Esophagus muscularis mucosa (tissue), 4 donors: ENCODE measurements around the gene ACAD11. TPM values are rescaled to one million over a fixed set of nuclear protein-coding genes. Genes with fewer than 3 reads are reported as not detected.
A peak's percentile ranks its signal among the peaks of the same experiment; 100 is the strongest.
"Not testable (repeated sequence)": the region's sequence is repeated elsewhere in the genome, so short reads cannot be mapped to it uniquely, and the experiment has no call there.

ENCODE experiments used
- DNase-seq: peaks from one replicate; pipeline ENCODE4 v3.0.0-alpha.2; 2017; ENCODE audit errors: extremely low spot score
- H3K27ac ChIP-seq, 4 donors: fragments of 200-600 bp; sonication (generic); replicated peaks in 1 of 4; 1 replicate in 3 of 4; 2 replicates in 1 of 4; pipeline ENCODE4 v1.5.1; 2016 to 2019; ENCODE audit warnings: mild to moderate bottlenecking in 1 of 4
- H3K27me3 ChIP-seq, 4 donors: fragments of 200-600 bp; sonication (generic); one replicate each; pipeline versions ENCODE4 v1.5.1 to v1.6.0; 2016 to 2019
- H3K36me3 ChIP-seq, 4 donors: fragments of 200-600 bp; sonication (generic); one replicate each; pipeline ENCODE4 v1.5.1; 2016 to 2019
- H3K4me1 ChIP-seq, 4 donors: fragments of 200-600 bp; sonication (generic); one replicate each; pipeline ENCODE4 v1.5.1; 2016 to 2019
- H3K4me3 ChIP-seq, 4 donors: fragments of 200-600 bp; sonication (generic); 1 replicate in 2 of 4; 2 replicates in 2 of 4; pipeline ENCODE4 v1.5.1; 2016 to 2019; ENCODE audit warnings: mild to moderate bottlenecking in 4 of 4, moderate library complexity in 1 of 4
- H3K9me3 ChIP-seq, 4 donors: fragments of 200-600 bp; sonication (generic); 1 replicate in 3 of 4; 2 replicates in 1 of 4; pipeline ENCODE4 v1.5.1; 2016 to 2019
- CTCF ChIP-seq, 3 experiments: fragments of 200-600 bp in 2 of 3; fragments of 450-650 bp in 1 of 3; sonication (generic) in 2 of 3; IDR thresholded peaks; one replicate each; pipeline ENCODE4 v1.5.1; 2017 to 2019; ENCODE audit warnings: antibody characterized with exemption in 3 of 3, mild to moderate bottlenecking in 2 of 3, moderate library complexity in 1 of 3
- EP300 ChIP-seq: sonication (generic); formaldehyde crosslinking; IDR thresholded peaks from one replicate; pipeline ENCODE4 v1.6.1; 2017; ENCODE audit warnings: antibody characterized with exemption
- POLR2A ChIP-seq: fragments of 450-650 bp; IDR thresholded peaks from one replicate; pipeline ENCODE4 v1.6.1; 2017; ENCODE audit warnings: antibody characterized with exemption, moderate library complexity, mild to moderate bottlenecking, low read depth
- POLR2AphosphoS5 ChIP-seq, 2 donors: sonication (generic); formaldehyde crosslinking; IDR thresholded peaks; one replicate each; pipeline ENCODE4 v1.6.1; 2017; ENCODE audit warnings: antibody characterized with exemption in 2 of 2
- WGBS: methylation state at CpG from one replicate; pipeline ENCODE4 v1.1.5; 2018; 5-methylcytosine and 5-hydroxymethylcytosine counted together
- intact Hi-C: fragments of 100-400 bp; cut with DNase I; formaldehyde crosslinking; loops from one replicate; pipeline ENCODE4 v1.15.1; 2023
- total RNA-seq, 4 donors: library from RNA; depleted of rRNA; stranded (reverse); fragments of >200 nt; gene quantifications; one replicate each; pipeline versions ENCODE4 v1.1.0 to v1.2.1, GENCODE V29; 2016

Gene ACAD11
- total RNA-seq, 4 donors from 2014 or later, result 14.1 to 26.6 (median 17.2) TPM

GRCh38 chr3:132556508-132557159, 103.0 kb downstream of the ACAD11 start:
- Histone ChIP-seq H3K9me3 (no peaks in the 10 kb centered on the region), H3K27ac (peak overlapping the region in 3 of 4 donors; percentile 11 to 54 (median 50)), H3K4me3 (no peak overlapping the region), H3K27me3 (no peaks in the 10 kb centered on the region), H3K4me1 (peaks cover 0 to 20% (median 4%) of the 10 kb centered on the region in 4 donors), H3K36me3 (peaks cover 0 to 40% (median 27%) of the 10 kb centered on the region in 4 donors)
- TF ChIP-seq POLR2A (no peak), POLR2AphosphoS5 (IDR thresholded peaks at IDR 0.05) (peak; percentile 17 to 61)
- 66% methylated on average over 8 of the region's 8 CpGs for WGBS
- DNase-seq, result no peak
- intact Hi-C loops, result no loop called here

- Histone ChIP-seq H3K4me1 (peaks cover 0 to 20% (median 5%) of the 10 kb centered on the region in 4 donors), H3K27ac (peak overlapping the region in 2 of 4 donors; percentile 22 to 31), H3K36me3 (peaks cover 0 to 40% (median 25%) of the 10 kb centered on the region in 4 donors)
- H3K27me3 ChIP-seq, DNase-seq, intact Hi-C loops, H3K4me3 ChIP-seq, H3K9me3 ChIP-seq: not testable (repeated sequence)
- 96% methylated on average over 3 of the region's 3 CpGs for WGBS
Observed at GRCh38 chr3:132556036-132556386, 103.6 kb downstream of the ACAD11 start.

GRCh38 chr3:132555306-132556035, 104.1 kb downstream of the ACAD11 start:
- 86% methylated on average over 5 of the region's 5 CpGs for WGBS
- Histone ChIP-seq H3K9me3 (no peaks in the 10 kb centered on the region), H3K27ac (no peak overlapping the region), H3K4me3 (no peak overlapping the region), H3K36me3 (peaks cover 0 to 35% (median 20%) of the 10 kb centered on the region in 4 donors), H3K27me3 (no peaks in the 10 kb centered on the region), H3K4me1 (peaks cover 0 to 21% (median 9%) of the 10 kb centered on the region in 4 donors)
- TF ChIP-seq POLR2A (no peak), POLR2AphosphoS5 (IDR thresholded peaks at IDR 0.05) (no peak), EP300 (no peak), CTCF (IDR thresholded peaks at IDR 0.05) (no peak)
- DNase-seq, result no peak
- intact Hi-C loops, result no loop called here

- 73% methylated on average over 8 of the region's 8 CpGs for WGBS
- no peak overlapping the region for H3K27ac ChIP-seq
- intact Hi-C loops, result no loop called here
- TF ChIP-seq EP300 (no peak), POLR2A (no peak), POLR2AphosphoS5 (IDR thresholded peaks at IDR 0.05) (no peak), CTCF (IDR thresholded peaks at IDR 0.05) (no peak)
- no peak for DNase-seq
- peaks cover 6 to 28% (median 16%) of the 10 kb centered on the region in 4 donors for H3K4me1 ChIP-seq
- no peaks in the 10 kb centered on the region for H3K9me3 ChIP-seq
- H3K4me3 ChIP-seq, result no peak overlapping the region
- H3K27me3 ChIP-seq, result no peaks in the 10 kb centered on the region
- H3K36me3 ChIP-seq, result peaks cover 0 to 24% (median 10%) of the 10 kb centered on the region in 4 donors
Observed at GRCh38 chr3:132554437-132554836, 105.2 kb downstream of the ACAD11 start.

GRCh38 chr3:132553826-132554225, 105.8 kb downstream of the ACAD11 start:
- no peak overlapping the region for H3K4me3 ChIP-seq
- no peaks in the 10 kb centered on the region for H3K27me3 ChIP-seq
- H3K9me3 ChIP-seq, result no peaks in the 10 kb centered on the region
- peak overlapping the region in 1 of 4 donors; percentile 30 for H3K27ac ChIP-seq
- no peak for DNase-seq
- H3K36me3 ChIP-seq, result peaks cover 0 to 18% (median 4%) of the 10 kb centered on the region in 4 donors
- 59% methylated on average over 6 of the region's 6 CpGs for WGBS
- peaks cover 6 to 28% (median 16%) of the 10 kb centered on the region in 4 donors for H3K4me1 ChIP-seq
- intact Hi-C loops, result no loop called here
- TF ChIP-seq CTCF (IDR thresholded peaks at IDR 0.05) (no peak), EP300 (no peak), POLR2AphosphoS5 (IDR thresholded peaks at IDR 0.05) (no peak), POLR2A (no peak)
